Thyroid gland (tissue), 4 donors: Measurements from ENCODE around the gene PSD. TPM values are rescaled to one million over a fixed set of nuclear protein-coding genes. Genes with fewer than 3 reads are reported as not detected.

Source experiments
- DNase-seq, 2 donors: peaks; one replicate each; pipeline ENCODE4 v3.0.0-alpha.2; 2019
- H3K27ac ChIP-seq, 3 donors: fragments of 200-600 bp; sonication (generic); 1 replicate in 2 of 3; 2 replicates in 1 of 3; pipeline ENCODE4 v1.5.1; 2016 to 2019; ENCODE audit warnings: mild to moderate bottlenecking in 1 of 3, moderate library complexity in 1 of 3
- H3K27me3 ChIP-seq: fragments of 200-600 bp; sonication (generic); one replicate; pipeline ENCODE4 v1.5.1; 2019
- H3K36me3 ChIP-seq, 2 donors: fragments of 200-600 bp; sonication (generic); one replicate each; pipeline ENCODE4 v1.5.1; 2016 to 2019
- H3K4me1 ChIP-seq, 2 donors: fragments of 200-600 bp; sonication (generic); one replicate each; pipeline ENCODE4 v1.5.1; 2017 to 2019
- H3K4me3 ChIP-seq, 3 donors: fragments of 200-600 bp; sonication (generic); replicated peaks in 1 of 3; 1 replicate in 2 of 3; 2 replicates in 1 of 3; pipeline ENCODE4 v1.5.1; 2016; ENCODE audit warnings: mild to moderate bottlenecking in 1 of 3
- H3K9me3 ChIP-seq: fragments of 200-600 bp; sonication (generic); one replicate; pipeline ENCODE4 v1.5.1; 2017
- CTCF ChIP-seq, 6 experiments: fragments of 200-600 bp in 3 of 6; fragments of 450-650 bp in 3 of 6; sonication (generic) in 3 of 6; IDR thresholded peaks; one replicate each; pipeline ENCODE4 v1.5.1; 2016 to 2019; ENCODE audit warnings: antibody characterized with exemption in 6 of 6, mild to moderate bottlenecking in 2 of 6, inconsistent platforms in 1 of 6, moderate library complexity in 1 of 6
- POLR2A ChIP-seq, 2 donors: fragments of 450-650 bp; IDR thresholded peaks; one replicate each; pipeline ENCODE4 v1.6.1; 2017; ENCODE audit warnings: antibody characterized with exemption in 2 of 2, mild to moderate bottlenecking in 2 of 2, moderate library complexity in 1 of 2
- WGBS, 2 donors: methylation state at CpG; one replicate each; pipeline ENCODE4 v1.1.5; 2017; 5-methylcytosine and 5-hydroxymethylcytosine counted together
- intact Hi-C: fragments of 100-400 bp; cut with DNase I; formaldehyde crosslinking; loops from one replicate; pipeline ENCODE4 v1.15.1; 2023
- total RNA-seq, 4 donors: library from RNA; depleted of rRNA; stranded (reverse); fragments of >200 nt; gene quantifications; one replicate each; pipeline ENCODE4 v1.2.3, GENCODE V29; 2016

The PSD gene
- total RNA-seq, 4 donors from 2014 or later, result 0.24 to 1.1 (median 0.49) TPM

- no peak for DNase-seq
- Histone ChIP-seq H3K9me3 (no peaks in the 10 kb centered on the region), H3K4me3 (no peak overlapping the region), H3K4me1 (peaks cover 4 to 19% of the 10 kb centered on the region in 2 donors), H3K27me3 (peaks cover 21% of the 10 kb centered on the region), H3K36me3 (no peaks in the 10 kb centered on the region), H3K27ac (no peak overlapping the region)
- intact Hi-C loops, result no loop called here
- WGBS, 2 donors, result 70 to 90% methylated on average over 9 to 12 of the region's 13 CpGs
- TF ChIP-seq POLR2A (IDR thresholded peaks at IDR 0.05), result no peak
- no peak for TF ChIP-seq CTCF (IDR thresholded peaks at IDR 0.05)
These were observed 11.0 kb downstream of the PSD start for GRCh38 chr10:102407425-102408130.

- DNase-seq, result no peak
- no peak overlapping the region for H3K4me3 ChIP-seq
- no peaks in the 10 kb centered on the region for H3K9me3 ChIP-seq
- H3K27ac ChIP-seq, result no peak overlapping the region
- WGBS, 2 donors, result 94 to 100% methylated on average over 2 of the region's 2 CpGs
- peaks cover 4 to 19% of the 10 kb centered on the region in 2 donors for H3K4me1 ChIP-seq
- H3K27me3 ChIP-seq, result peaks cover 21% of the 10 kb centered on the region
- H3K36me3 ChIP-seq, result peaks cover 0 to 4% of the 10 kb centered on the region in 2 donors
- no peak for TF ChIP-seq POLR2A (IDR thresholded peaks at IDR 0.05)
- no peak for TF ChIP-seq CTCF (IDR thresholded peaks at IDR 0.05)
- intact Hi-C loops, result no loop called here
These were observed 11.8 kb downstream of the PSD start for GRCh38 chr10:102406815-102407214.

GRCh38 chr10:102405632-102406031, 13.0 kb downstream of the PSD start:
- Histone ChIP-seq H3K27ac (no peak overlapping the region), H3K36me3 (peaks cover 5 to 11% of the 10 kb centered on the region in 2 donors), H3K27me3 (peaks cover 16% of the 10 kb centered on the region), H3K4me1 (peaks cover 4 to 15% of the 10 kb centered on the region in 2 donors), H3K9me3 (no peaks in the 10 kb centered on the region), H3K4me3 (no peak overlapping the region)
- DNase-seq, result no peak
- TF ChIP-seq CTCF (IDR thresholded peaks at IDR 0.05) (no peak), POLR2A (IDR thresholded peaks at IDR 0.05) (no peak)
- 82 to 87% methylated on average over 5 to 6 of the region's 6 CpGs for WGBS, 2 donors
- intact Hi-C loops, result no loop called here

- no peak overlapping the region for H3K4me3 ChIP-seq
- peaks cover 11% of the 10 kb centered on the region for H3K27me3 ChIP-seq
- no peak for DNase-seq
- WGBS, 2 donors, result 78 to 90% methylated on average over 14 to 15 of the region's 19 CpGs
- intact Hi-C loops, result no loop called here
- no peak overlapping the region for H3K27ac ChIP-seq
- no peaks in the 10 kb centered on the region for H3K9me3 ChIP-seq
- no peak for TF ChIP-seq CTCF (IDR thresholded peaks at IDR 0.05)
- TF ChIP-seq POLR2A (IDR thresholded peaks at IDR 0.05), result no peak
- peaks cover 5 to 11% of the 10 kb centered on the region in 2 donors for H3K36me3 ChIP-seq
- peaks cover 0 to 10% of the 10 kb centered on the region in 2 donors for H3K4me1 ChIP-seq
These were observed 13.4 kb downstream of the PSD start for GRCh38 chr10:102405108-102405571.

GRCh38 chr10:102404361-102405107, 14.1 kb downstream of the PSD start:
- H3K27me3 ChIP-seq, result peaks cover 8% of the 10 kb centered on the region
- no peaks in the 10 kb centered on the region for H3K9me3 ChIP-seq
- intact Hi-C loops, result loop anchor here (5.0 kb wide), 1 partner anchor 177 kb away; the partner anchor contains the start of gene ELOVL3
- no peak for TF ChIP-seq POLR2A (IDR thresholded peaks at IDR 0.05)
- TF ChIP-seq CTCF (IDR thresholded peaks at IDR 0.05), result no peak
- H3K4me1 ChIP-seq, result peaks cover 0 to 13% of the 10 kb centered on the region in 2 donors
- DNase-seq, result no peak
- H3K27ac ChIP-seq, result no peak overlapping the region
- peaks cover 5 to 11% of the 10 kb centered on the region in 2 donors for H3K36me3 ChIP-seq
- H3K4me3 ChIP-seq, result no peak overlapping the region
- WGBS, 2 donors, result 89 to 92% methylated on average over 17 of the region's 17 CpGs
